ENCODE results near the gene RASSF10. TPM values are rescaled to one million over a fixed set of nuclear protein-coding genes. Genes with fewer than 3 reads are reported as not detected.

RASSF10 gene
- total RNA-seq, 4 donors from 2014 or later: 0.12 to 1.7 (median 0.19) TPM; not detected in 1

- DNase-seq (ENCODE audit: low spot score) (no peak), ATAC-seq (ENCODE audit: low FRiP score) (no peak)
- TF ChIP-seq CTCF (IDR thresholded peaks at IDR 0.05): no peak
Observed at GRCh38 chr11:12999597-12999996, 9.5 kb upstream of the RASSF10 start.

- DNase-seq (ENCODE audit: low spot score) (no peak), ATAC-seq (ENCODE audit: low FRiP score) (no peak)
- no peak for TF ChIP-seq CTCF (IDR thresholded peaks at IDR 0.05)
Observed at GRCh38 chr11:13000116-13000515, 9.0 kb upstream of the RASSF10 start.

GRCh38 chr11:13000721-13001120, 8.4 kb upstream of the RASSF10 start:
- no peak for ATAC-seq (ENCODE audit: low FRiP score)
- TF ChIP-seq CTCF (IDR thresholded peaks at IDR 0.05): no peak
- DNase-seq (ENCODE audit: low spot score): no peak

- no peak for DNase-seq (ENCODE audit: low spot score)
- no peak for TF ChIP-seq CTCF (IDR thresholded peaks at IDR 0.05)
- ATAC-seq (ENCODE audit: low FRiP score): no peak
Observed at GRCh38 chr11:13003736-13004493, 5.2 kb upstream of the RASSF10 start.

- no peak for DNase-seq (ENCODE audit: low spot score)
- ATAC-seq (ENCODE audit: low FRiP score): no peak
Observed at GRCh38 chr11:13007182-13008060, 1.7 kb upstream of the RASSF10 start.

GRCh38 chr11:13008061-13008435, 1.1 kb upstream of the RASSF10 start:
- no peak for DNase-seq (ENCODE audit: low spot score)
- ATAC-seq (ENCODE audit: low FRiP score): no peak
- no peak for TF ChIP-seq CTCF (IDR thresholded peaks at IDR 0.05)

More at GRCh38 chr11:13007182-13008060, 1.7 kb upstream of the RASSF10 start:
- TF ChIP-seq CTCF (IDR thresholded peaks at IDR 0.05): no peak
